GM21786 (cell line): ENCODE data around the gene IP6K3.

Experiments
- ATAC-seq: cut with Tn5 transposase; IDR thresholded peaks from one replicate; pipeline ENCODE4 v1.9.1; 2021; ENCODE audit not compliant: unreplicated experiment

Gene IP6K3

DNA sequence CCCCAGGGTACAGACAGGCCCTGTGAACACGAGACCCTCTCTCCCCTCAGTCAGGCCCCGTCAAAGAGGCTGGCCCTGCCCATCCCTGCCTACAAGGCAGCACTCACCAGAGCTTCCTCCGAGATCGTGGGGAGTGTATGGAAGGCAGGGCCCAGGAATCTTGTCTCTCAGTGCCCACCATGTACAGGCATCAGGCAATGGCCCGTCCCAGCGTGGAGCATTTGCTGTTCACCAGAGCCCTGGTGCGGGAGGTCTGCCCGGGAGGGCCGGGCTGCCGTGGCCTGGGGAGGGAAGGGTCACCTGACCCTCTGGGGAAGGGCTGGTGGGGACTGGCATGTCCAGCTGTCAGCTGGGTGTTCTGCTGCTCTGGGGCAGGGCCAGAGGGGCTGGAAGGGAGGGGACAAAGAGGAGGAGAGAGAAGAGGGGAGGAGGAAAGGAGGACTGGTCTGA, at the start of gene IP6K3:
Gene IP6K3, minus strand, starts transcription at position 255 of the 450 bp plus-strand sequence. CDS start 11,429 bp downstream, outside the sequence.
- no peak for ATAC-seq

DNA sequence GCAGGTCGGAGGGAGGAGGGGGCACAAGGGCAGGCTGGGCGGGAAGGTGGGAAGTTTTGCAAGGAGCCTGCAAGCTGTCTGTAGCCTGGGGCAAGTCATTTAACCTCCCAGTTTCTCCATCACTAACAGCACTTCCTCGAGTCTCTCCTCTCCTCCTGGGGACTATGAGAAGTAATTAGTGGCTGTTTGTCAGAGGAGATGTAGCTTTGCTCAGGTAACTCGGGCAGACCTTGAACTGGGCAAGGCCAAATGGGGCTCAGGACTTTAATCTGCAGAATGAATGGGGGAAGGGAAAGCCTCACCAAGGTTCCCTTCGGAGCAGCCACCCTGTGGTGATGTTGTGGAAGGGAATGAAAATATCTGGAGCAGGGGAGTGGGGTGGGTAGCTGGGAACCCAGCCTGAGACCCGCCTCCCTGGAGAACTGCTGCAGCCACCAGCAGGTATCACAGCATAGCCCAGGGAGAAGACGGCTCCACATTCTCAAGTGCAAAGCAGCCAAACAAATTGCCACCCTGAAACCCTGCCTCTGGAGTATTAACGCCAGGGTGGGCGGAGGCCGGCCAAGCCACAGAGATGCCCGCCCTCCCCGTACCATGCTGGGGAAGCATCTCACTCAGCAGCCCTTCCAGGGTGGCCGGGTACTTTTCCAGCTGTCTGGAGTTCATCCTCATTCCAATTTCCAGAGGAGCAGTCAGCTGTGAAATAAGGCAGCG, 48.4 kb upstream of the IP6K3 start:
- no peak for ATAC-seq

DNA sequence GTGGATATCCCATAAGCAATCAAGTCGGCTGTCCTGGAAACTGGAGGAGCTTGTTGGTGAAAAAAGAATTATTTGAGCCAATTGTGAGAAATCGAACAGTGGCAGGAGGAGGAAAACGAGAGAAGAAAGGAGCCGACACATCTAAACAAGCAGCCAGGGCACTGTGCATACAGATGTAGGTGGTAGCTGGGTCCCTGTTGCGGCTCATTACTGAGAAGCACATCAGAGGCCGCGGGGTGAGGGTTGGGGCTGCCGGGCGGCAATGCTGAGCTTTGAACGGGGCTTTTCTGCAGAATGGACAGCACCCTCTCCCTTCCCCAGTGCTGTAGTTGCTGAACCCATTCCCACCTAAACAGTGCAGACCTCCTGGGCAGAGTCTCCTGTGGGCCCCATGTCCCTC, 46.3 kb upstream of the IP6K3 start:
- no peak for ATAC-seq

DNA sequence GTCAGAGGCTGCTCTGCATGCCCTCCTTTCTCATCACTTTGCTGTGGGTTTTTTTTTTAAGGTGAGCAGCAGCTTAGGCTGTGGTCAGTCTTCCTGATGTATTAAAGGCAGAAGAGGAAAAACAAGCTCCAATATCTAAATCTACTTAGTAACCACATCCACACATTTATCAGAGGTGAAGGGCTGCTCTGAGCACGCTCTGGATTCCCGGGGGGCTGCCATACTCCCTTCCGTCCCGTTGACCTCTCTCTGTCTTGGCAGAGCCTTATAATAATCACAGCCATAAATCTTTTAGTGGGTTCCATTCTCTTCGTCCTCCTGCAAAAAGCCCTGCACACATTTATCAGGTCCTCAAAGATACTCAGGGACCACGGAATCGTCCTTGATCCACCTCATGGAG, 44.9 kb upstream of the IP6K3 start:
- no peak for ATAC-seq

GRCh38 chr6:33790910-33791309, 44.2 kb upstream of the IP6K3 start:
- ATAC-seq, result no peak

- ATAC-seq, result no peak
Observed at GRCh38 chr6:33790379-33790778, 43.7 kb upstream of the IP6K3 start.

- ATAC-seq, result no peak
Observed at GRCh38 chr6:33789550-33789895, 42.8 kb upstream of the IP6K3 start.

- peak; percentile 87 for ATAC-seq
Observed at GRCh38 chr6:33788694-33789549, 42.2 kb upstream of the IP6K3 start, which contains the start of gene LEMD2. LEMD2 (minus strand) TSS chr6:33789130; CDS start chr6:33789116, 14 bp downstream.

DNA sequence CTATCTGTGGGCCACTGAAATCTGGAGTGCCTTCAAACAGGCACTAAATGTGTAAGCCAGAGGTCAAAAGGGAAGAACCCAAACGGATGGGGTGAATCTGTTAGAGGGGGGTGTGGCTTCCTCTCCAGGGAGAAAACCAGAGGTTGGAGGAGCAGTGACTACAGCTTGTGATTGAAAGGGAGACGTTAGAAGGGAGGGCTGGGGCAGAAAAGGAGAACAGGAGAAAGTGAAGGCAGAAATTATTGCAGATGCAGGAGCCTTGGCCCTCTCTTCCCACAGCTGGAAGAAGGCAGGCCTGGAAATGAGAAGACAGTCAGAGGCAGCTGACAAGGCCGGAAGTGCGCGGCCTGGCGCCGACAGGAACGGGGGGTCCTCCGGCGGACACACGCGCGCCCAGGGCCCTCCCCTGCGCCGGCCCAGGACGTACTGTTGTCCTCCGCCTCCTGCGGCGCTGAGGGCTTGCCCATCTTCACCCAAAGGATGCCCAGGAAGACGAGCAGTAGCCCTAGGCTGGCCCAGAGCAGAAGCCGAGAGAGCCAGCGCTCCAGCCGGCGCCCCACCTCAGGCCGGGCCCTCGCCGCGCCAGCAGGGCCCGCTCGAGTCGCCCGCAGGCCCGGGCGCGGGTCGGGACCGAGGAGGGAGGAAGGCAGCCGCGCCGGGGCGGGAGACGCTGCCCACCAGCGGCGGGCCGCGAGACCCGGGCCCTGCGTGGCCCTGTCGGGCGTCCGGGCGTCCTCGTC, 41.4 kb upstream of the IP6K3 start:
- ATAC-seq, result peak; percentile 40

- ATAC-seq, result no peak
Observed at GRCh38 chr6:33787346-33787953, 40.7 kb upstream of the IP6K3 start.

- no peak for ATAC-seq
Observed at GRCh38 chr6:33786736-33787135, 40.0 kb upstream of the IP6K3 start.

DNA sequence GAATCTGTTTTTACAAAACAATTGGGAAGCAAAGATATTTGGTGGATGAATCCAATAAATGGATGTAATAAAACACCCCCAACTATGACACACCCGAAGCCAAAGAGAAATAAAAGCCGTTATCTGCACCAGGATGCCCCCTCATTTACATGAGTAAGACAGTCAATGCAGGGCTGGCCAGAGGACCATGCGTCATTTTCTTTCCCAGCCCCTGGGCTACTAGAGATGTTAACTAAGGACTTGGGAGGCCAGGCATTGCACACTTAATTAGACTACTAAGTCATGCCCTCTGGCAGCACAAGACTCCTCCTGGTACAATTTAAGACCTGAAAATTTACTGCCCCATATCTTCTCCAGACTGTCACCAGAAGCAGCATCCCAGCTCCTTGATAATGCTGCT, 39.1 kb upstream of the IP6K3 start:
- no peak for ATAC-seq

DNA sequence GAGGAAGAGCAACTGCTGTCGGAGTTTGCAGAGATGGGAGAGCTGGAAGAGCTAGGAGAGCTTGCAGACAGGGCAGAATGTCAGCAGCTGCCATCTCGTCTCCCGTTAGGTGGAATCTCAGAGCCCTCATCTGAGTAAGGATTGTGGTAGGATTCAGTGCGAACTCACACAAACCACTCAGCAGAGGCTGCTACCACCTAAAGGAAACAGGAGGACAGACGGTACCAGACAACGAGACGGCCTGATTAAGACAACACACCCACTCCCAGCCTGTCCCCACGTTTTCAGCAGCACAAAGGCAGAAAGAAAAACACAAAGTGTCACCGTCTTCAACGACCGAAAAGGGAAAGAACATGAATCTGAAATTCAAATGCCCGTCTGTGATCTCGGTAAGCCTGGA, 38.1 kb upstream of the IP6K3 start:
- ATAC-seq, result no peak

- no peak for ATAC-seq
Observed at GRCh38 chr6:33783781-33784520, 37.2 kb upstream of the IP6K3 start.

GRCh38 chr6:33782561-33782960, 35.9 kb upstream of the IP6K3 start:
- no peak for ATAC-seq

DNA sequence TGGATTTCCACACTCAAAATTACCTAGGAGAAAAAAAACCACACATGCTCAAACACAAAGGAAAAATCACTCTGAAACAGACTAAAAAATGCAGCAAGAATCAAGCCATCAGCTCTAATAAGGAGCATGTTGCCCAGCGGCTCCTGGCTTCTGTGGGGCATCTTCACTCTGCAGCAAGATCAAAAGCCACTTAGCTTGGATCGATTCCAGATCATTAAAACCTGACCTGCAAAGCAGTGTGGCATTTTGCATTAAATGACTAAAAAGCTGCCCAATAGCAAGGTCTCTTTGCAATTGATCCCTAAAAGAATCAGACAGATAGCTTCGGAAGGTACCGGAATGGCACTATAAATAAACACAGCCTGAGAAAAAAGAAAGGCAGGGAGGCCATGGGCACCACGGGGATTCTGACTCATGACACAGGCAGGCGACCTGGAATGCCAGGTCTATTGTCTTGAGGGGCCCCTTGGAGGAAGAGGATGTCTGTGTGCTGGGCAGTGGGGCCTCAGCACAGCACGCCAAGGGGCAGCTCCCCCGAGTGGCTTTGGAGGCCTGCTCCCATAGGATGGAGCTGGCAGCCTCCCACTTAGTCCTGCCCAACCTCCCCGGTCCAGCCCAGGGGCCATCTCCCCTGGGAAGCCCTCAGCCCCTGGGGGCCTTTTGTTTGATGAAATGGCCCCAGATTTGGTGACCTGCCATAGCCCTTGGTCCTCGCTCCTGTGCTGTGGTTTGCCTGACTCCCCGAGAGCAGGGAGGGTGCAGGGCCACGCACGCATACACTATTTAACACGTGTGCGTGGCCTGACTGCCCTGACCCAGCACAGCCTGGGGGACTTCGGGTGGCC, 34.6 kb upstream of the IP6K3 start:
- ATAC-seq, result no peak

DNA sequence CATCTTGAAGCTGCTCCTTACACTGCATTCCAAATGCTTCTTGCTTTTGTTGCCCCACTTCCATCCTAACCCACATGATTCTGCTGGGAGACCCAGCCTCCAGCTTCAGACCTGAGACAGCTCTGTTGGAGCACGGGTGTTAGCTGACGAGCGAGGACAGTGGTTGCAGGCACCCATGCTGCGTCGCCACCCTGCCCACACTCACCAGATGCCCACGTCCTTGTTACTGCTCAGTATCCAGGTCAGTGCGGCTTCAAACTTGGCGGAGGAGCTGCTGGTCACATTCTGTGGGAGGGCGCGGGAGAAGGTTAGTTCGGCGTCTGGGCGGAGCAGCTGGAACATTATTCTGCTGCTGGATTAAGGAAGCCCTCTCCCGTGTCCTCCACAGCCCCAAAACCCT, 33.2 kb upstream of the IP6K3 start:
- ATAC-seq, result no peak

DNA sequence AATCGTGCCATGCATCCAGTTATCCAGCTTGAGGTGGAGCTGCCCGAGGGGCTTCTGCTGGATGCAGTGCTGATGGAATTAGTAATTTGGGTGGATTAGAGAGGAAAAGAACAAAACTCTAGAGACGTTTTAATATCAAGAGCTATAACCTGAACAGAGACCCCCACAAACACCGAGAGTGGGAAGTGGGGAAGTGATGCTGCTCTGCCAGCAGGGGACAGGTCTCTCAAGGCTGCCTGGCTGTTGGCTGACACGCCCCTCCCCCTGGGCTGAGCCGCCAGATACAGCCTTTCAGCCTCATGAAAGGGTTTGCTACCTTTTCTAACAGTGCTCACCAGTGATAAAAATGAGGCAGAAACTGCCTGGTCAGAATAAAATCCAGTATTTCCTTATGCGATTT, 32.6 kb upstream of the IP6K3 start:
- no peak for ATAC-seq

DNA sequence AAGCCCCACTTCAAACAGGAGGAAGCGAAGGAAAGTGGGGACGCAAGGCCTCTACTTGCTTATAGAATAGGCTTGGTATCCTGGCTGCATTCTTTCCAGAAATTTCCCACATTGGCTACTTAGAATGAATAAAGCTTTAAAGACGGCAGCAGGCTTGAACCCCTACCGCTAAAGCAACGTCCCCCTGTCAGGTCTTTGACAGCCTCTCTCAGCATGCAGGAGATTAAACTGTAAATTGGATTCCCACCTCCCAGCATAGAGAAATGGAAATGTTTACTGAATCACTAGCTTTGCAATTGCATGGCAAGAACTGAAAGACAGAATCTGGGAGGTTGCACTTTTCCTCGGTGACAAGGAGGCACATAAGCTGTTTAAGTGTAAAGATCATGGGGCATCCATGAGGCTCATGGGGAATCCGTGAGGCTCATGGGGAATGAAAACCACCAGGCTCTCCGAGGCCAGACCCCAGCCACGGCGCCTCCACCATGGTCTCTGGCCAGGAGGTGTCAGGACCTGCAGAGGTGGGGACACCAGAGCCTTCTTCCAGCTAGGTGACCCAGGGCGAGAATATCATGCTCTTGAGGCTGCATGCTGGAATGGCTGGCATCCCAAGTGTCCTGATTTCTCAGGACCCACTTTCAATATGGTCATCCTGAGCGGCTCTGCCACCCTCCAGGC, 31.9 kb upstream of the IP6K3 start:
- ATAC-seq, result no peak
